GM19463 (cell line): ENCODE measurements around the gene IFNGR2.
"Not testable (repeated sequence)": the region's sequence is repeated elsewhere in the genome, so short reads cannot be mapped to it uniquely, and the experiment has no call there.

Experiments used
- ATAC-seq: cut with Tn5 transposase; IDR thresholded peaks from one replicate; pipeline ENCODE4 v1.9.1; 2021; ENCODE audit warnings: mild to moderate bottlenecking, moderate library complexity; ENCODE audit not compliant: unreplicated experiment

The IFNGR2 gene

DNA sequence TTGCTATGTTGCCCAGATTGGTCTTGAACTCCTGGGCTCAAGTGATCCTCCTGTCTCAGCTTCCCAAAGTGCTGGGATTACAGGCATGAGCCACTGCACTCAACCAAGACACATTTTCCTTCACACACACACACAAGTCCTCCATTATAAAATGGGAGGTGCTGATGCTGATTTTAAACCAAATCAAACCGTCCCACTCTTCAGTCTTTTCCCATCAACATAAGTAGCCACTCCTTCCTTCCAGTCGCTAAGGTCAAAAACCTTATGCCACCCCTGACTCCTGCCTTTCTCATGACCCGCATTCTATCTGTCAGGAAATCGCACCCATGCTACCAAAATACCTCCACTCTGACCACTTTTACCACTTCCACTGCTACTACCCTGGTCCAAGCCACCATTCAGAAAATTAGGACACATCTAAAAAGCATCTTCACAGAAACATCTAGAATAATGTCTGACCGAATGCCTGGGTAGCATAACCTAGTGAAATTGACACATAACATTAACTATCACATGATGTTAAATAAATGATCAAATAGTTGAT is 28.0 kb upstream of the IFNGR2 start:
- no peak for ATAC-seq

DNA sequence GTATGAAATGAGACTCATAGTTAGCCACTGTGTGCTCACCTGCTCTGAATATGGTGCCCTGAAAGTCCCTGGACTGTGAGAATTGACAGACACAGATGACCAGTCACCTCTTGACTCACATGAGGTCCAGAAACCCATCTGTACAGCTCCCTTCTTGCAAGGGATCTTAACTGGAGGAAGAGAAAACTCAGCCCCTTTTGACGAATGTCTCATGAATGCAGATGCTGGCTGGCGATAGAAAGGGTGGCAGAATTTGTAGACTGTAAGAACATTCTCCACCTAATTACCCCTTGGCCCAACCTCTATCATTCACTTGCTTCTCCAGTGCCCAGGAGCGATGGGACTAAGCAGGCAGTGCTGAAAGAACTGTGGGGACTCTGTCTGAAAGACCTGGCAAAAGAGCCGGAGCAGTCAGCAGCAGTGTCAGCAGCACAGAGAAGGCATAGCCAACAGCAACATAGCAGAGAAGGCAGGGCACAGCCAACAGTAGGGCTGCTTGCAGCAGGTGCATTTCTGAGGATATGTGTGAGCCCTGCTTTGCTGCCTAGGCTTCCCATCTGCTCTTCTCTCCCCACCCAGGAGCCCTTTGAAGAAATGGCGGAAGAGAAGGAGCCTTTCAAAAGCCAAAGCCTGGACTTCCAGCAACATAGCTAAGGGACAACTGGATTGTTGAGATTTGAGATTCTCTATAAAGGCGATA is 25.8 kb upstream of the IFNGR2 start:
- ATAC-seq = no peak

DNA sequence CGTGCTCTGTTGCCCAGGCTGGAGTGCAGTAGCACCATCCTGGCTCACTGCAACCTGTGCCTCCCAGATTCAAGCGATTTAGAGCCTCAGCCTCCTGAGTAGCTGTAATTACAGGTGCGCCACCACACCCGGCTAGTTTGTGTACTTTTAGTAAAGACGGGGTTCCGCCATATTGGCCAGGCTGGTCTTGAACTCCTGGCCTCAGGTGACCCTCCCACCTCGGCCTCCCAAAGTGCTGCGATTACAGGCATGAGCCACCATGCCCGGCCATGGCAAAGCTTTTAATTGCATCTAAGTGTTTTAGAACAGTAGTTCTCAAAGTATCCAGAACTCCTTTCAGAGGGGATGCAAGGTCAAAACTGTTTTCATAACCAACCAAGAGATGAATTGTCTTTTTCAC is 25.1 kb upstream of the IFNGR2 start:
- no peak for ATAC-seq

DNA sequence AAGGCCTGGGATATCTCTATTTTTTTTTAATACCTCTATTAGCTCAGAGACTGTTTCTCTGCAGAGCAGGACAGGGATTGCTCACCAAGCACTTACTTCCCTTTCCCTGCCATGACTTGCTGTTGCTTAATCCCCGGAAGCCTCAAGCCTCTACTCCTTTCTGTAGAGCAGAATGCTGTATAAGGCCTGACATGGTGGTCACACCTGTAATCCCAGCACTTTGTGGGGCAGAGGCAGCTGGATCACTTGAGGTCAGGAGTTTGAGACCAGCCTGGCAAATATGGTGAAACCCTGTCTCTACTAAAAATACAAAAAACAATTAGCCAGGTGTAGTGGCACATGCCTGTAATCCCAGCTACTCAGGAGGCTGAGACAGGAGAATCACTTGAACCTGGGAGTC is 23.3 kb upstream of the IFNGR2 start:
- ATAC-seq = not testable (repeated sequence)

DNA sequence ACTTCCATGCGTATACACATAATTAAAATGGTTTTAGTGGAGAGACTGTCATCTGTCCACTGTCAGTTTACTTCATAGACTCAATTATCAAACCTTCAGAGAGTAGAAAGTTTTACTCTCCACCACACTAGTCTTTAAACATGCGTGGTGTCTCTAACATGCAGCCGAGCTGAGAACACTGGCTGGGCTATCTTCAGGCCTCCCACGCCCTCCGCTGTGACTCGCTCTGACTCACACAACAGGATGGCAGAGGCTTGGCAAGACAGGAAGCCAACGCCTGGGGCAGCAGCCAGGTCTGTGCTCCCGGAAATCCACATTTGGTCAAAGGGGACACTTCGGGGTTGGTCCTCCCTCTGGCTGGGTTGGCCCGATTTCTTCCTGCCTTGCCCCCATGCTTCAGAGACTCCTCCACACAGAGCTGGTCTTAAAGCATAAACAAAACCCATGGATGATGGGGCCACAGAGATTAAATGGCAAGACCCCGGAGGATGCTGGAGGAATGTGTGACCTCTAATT is 22.7 kb upstream of the IFNGR2 start:
- peak; percentile 55 for ATAC-seq

DNA sequence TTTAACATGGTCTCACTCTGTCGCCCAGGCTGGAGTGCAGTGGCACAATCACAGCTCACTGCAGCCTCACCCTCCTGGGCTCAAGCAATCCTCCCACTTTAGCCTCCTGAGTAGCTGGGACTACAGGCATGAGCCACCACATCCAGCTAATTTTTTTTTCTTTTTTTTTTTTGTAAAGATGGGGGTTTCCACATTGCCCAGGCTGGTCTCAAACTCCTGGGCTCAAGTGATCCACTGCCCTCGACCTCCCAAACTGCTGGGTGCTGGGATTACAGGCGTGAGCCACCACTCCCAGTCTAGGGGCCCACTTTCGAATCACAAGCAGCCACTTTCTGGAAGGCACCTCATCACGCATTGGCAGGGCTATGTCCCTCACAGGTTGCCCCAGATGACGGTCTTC is 21.8 kb upstream of the IFNGR2 start:
- ATAC-seq = not testable (repeated sequence)

DNA sequence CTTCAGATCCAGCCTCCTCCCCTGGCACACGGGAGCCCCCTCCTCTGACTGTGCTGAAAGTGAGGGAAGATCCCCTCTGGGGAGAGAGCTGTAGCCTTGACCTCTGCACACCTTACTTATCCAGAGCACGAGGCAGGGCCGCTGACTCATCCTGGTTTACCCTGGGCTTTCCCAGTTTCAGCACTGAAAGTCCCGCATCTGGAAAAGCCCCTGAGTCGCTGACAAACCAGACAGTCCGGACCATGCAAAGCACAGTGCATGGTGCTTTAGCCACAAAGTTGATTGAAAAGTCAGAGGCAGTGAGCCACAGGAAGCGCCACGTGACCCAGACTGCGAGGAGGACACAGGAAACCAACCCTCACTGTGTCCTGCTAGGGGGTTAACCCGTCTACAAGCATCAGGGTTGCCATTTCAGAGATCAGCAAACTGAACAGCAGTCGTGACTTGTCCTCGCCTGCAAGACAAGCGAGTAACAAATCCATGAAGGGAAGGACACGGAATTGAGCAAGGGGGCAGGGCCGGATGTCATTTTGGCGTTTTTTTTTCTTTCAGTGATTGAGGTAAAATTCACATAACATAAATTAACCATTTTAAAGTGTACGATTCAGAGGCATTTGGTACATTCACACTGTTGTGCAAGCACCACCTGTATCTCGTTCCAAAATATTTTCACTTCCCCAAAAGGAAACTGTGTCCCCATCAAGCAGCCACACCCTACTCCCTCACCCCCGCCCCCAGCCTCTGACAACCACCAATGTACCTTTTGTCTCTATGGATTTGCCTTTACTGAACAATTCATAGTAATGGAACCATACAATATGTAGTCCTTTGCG is 19.9 kb upstream of the IFNGR2 start:
- ATAC-seq = peak; percentile 74

DNA sequence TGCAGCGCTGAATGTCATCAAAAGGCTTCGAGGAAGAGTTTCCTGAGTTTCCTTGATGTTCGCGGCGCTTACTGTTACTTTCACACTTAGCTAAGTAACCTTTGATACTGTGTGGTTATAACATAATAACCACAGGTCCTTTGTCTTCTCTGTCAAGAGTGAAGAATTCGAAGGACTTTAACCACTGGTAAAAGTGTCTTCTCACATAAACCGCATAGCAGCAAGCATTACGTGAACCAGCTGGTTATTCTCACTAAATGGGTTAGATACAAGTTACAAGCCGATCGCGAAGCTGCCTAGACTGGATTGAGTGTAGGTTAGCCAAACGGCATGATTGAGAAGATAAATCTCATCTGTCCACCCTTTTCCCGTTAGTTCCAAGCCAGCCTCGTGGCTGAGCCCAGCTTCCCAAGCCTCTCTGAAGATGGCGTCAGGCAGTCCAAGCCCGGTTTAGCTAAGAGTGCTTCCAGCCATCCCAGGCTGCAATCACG is 18.3 kb upstream of the IFNGR2 start:
- ATAC-seq = no peak

DNA sequence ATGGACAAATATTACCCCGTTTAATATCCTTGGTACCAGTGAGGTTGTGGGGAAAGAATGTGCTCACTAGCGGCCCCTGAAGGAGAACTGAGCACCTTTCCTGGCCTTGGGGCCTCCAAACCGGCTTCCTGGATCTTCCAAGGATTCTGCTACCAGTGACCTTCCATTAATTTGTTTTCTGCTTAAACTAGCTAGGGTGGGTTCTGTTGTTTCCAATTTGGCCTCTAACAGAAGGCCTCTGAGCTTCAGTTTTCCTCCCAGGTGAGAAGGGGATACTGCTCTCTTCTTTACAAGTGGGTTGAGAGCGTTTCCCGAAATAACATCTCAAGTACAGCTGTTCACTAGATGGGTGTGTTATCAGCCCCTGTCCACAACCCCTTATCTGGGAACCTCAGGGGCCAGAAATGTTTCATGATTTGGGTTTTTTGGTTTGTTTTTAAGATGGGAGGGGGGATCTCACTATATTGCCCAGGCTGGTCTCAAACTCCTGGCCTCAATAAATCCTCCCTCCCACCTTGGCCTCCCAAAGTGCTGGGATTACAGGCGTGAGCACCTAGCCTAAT is 16.9 kb upstream of the IFNGR2 start:
- no peak for ATAC-seq

DNA sequence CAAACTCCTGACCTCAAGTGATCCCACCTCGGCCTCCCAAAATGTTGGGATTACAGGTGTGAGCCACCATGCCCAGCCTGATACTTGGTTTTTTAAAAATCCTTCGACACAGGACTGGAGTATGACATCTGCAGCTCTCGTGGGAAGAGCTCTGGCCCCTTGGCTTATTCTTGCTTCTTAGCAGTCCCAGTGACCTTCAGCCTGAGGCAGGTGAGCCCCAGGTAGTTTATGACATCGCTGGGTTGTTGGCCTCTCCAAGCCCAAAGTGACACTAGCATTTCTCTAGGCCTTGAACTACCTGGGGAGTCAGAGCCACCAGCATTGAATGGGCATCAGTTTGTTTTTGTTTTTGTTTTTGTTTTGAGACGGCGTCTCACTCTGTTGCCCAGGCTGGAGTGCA is 15.9 kb upstream of the IFNGR2 start:
- ATAC-seq = no peak

DNA sequence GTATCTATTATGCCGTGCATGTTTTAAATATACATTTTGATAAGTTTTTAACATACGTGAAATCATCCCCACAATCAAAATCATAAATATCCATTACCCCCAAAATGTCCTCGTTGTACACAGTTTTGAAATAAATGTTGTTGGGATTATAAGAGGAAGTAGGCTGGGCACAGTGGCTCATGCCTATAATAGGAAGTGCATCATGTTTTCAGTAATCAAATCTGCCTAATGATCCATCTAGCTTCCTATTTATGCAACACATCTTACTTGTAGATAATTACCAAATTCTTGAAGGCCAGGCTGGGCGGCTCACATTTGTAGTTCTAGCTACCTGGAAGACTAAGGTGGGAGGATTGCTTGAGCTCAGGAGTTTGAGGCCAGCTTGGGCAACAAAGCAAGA is 15.0 kb upstream of the IFNGR2 start:
- ATAC-seq = no peak

DNA sequence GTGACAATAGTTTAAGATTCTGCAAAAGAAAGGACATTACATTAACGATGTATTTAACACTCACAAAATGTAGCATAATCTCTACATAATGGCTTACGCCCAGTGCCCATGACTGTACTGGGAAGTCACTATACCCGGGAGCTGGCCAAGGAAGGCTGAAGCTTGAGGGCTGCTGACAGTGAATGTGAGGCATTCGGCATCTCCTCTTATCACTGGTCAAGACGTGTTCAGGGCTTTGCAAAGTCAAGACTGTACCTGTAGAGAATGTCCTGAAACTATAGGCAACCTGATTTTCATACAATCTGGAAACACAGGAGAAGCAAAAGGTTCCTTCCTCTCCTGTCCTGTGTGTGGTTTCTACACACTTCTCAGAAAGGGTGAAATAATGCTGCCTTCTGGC is 12.7 kb upstream of the IFNGR2 start:
- no peak for ATAC-seq

DNA sequence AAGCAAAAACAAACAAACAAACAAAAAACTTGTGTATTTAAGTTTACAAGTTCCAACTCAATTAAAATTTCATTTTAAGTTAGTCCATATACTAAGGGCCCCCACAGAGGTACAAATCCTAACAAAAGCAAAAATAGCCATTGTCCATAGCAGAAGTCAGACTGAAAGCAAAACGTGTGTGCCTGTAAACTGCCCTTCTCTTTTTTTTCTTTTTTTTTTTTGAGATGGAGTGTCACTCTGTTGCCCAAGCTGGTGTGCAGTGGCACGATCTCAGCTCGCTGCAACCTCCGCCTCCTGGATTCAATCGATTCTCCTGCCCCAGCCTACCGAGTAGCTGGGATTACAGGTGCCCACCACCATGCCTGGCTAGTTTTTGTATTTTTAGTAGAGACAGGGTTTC is 11.6 kb upstream of the IFNGR2 start:
- no peak for ATAC-seq

DNA sequence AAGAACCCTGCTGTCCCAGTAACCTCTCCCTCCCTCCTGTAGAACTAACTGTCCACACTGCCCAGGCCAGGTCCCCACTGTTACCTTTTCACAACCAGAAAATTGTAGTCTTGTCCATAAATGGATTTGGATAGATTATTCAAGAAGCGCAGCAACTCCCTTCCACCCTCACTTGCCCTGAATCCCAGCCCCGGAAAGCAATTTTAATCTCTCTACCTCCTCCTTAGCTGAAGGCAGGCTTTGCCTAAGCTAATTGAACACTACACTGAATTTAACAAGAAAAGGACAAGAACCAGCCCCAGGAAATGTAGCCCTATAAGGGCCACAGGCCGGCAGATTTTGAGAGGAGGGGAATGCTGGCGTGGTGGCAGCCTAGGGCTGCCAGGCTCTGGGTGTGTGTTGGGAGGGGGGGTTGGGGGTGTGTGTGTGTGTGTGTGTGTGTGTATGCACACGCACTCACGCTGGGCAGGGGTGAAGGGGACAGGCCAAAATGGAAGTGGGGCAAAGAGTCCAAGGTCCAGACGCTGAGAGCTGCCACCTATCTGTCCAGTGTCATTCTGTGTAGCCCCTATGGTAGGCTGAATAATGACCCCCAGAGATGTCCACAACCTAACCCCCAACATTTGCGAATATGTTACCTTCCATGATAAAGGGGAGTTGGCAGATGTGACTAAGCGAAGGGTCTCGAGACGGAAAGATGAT is 10.8 kb upstream of the IFNGR2 start:
- ATAC-seq = no peak

DNA sequence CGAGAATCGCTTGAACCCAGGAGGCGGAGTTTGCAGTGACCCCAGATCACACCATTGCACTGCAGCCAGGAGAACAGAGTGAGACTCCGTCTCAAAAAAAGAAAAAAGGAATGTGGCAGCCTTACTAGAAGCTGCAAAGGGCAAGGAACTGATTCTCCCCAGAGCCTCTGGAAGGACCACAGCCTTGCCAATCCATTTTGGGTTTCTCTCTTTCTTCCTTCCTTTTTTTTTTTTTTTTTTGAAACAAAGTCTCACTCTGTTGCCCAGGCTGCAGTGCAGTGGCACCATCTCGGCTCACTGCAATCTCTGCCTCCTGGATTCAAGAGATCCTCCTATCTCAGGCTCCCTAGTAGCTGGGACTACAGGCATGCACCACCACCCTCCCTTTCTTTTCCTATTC is 9.9 kb upstream of the IFNGR2 start:
- ATAC-seq = no peak

DNA sequence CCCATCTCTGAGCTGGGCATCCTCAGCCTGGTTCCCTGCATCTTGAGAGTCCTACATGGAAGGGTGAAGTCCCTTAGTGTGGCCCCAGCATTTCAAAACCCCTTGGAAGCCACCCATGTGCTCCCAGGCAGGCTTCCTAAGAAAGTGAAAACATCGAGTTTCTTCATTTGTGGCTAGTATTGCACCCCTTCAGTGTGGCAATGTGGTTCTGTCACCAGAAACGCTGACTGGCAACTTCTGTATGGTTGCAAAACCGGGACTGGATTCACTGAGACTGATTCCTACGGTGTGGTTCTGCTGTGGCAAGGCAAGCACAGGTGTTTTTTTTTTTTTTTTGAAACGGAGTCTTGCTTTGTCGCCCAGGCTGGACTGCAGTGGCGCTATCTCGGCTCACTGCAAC is 9.0 kb upstream of the IFNGR2 start:
- ATAC-seq = no peak

DNA sequence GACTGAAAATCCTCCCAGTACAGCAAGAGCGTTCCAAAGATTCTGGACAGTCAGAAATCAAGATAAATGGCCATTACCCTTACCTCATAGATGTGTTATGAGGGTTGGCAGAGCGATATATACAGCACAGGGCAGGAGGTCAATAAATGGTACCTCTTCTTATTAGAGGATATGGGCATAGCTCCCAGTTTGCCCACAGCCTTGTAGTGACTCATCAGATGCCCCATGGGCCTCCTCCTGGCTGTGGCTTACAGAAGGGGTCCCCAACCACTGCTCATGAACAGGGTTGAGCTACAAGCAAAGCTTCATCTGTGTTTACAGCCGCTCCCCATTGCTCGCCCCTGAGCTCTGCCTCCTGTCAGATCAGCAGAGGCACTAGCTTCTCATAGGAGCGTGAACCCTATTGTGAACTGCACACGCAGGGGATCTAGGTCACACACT is 7.3 kb upstream of the IFNGR2 start:
- no peak for ATAC-seq

DNA sequence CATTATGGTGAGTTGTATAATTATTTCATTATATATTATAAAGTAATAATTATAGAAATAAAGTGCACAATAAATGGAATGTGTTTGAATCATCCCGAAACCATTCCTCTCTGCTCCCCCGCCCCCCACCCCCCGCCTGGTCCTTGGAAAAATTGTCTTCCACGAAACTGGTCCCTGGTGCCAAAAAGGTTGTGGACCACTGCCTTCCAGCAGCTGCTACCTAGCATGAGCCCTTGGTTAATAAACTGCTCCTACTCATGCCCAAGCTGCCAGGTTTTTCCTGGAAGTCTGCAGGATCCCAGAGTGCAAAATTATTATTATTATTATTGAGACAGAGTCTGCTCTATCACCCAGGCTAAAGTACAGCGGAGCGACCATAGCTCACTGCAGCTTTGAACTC is 6.8 kb upstream of the IFNGR2 start:
- ATAC-seq = no peak

DNA sequence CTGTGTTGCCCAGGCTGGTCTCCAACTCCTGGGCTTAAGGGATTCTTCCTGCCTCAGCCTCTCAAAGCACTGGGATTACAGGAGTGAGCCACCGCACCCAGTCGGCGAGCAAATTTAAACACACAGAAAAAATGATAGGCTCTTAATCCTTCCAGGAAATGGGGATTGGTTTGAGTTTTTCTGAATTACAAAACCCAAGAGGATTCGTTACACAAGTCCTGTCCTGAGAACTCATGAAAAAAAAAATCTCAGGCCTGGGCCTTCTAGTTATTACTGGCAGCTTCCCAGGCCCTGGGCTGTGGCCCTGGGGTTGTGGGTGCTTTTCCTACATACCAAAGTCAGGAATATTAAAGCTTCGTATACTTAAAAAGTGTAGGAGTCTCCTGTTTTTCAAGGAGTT is 6.3 kb upstream of the IFNGR2 start:
- ATAC-seq = no peak

DNA sequence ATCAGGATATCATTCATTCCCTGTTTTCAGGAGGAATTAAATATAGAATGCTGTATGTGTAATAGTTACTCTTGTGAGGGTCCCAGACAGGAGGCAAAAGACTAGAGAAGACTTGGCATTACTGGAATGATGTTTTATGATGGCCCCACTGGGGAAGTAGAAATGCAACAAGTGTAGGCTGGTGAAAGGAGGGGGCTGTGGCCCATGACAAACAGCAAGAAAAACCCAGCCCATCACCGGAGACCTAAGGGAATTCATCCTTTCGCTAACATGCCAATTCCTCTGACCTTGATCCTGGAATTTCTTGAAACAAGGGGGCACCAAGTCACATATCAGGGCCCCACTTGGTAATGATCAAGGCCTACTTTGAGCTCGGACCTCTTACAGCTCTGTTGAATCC is 5.5 kb upstream of the IFNGR2 start:
- ATAC-seq = no peak

DNA sequence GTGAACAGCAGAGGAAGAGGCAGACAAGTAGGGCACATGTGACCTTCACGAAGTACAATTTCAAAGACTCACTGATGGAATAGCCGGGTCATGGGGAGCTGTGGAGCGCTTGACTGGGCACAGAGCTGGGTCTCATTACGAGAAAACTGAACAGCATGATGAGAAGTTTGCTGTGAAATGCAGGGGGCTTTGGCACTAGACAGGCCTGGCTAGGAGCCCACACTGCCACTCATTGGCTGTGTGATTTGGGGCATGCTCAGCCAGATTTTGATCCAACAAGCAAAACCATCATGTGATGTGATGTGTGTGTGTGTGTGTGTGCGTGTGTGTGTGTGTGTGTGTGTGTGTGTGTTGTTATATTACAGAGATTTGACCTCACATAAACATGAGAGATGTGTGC is 4.9 kb upstream of the IFNGR2 start:
- ATAC-seq = no peak
